Fibroblast of the aortic adventitia (primary cell): ENCODE data around the gene TOR1B. TPM values are rescaled to one million over a fixed set of nuclear protein-coding genes. Genes with fewer than 3 reads are reported as not detected.
"Not testable (repeated sequence)": the region's sequence is repeated elsewhere in the genome, so short reads cannot be mapped to it uniquely, and the experiment has no call there.

Experiments
- DNase-seq: peaks from one replicate; pipeline ENCODE4 v3.0.0-alpha.2; 2010; ENCODE audit warnings: low read depth
- H3K4me3 ChIP-seq: 2 replicates; pipeline ENCODE4 v1.5.1; 2011; ENCODE audit warnings: low read depth, mild to moderate bottlenecking, control low read depth, low read length, moderate library complexity
- CTCF ChIP-seq: IDR thresholded peaks from 2 replicates; pipeline ENCODE4 v1.5.1; 2011; ENCODE audit warnings: mild to moderate bottlenecking, low read length, control low read depth, inconsistent platforms; ENCODE audit not compliant: insufficient read depth
- total RNA-seq: library from RNA; depleted of rRNA; stranded (reverse); fragments of >200 nt; gene quantifications from 2 replicates; pipeline ENCODE4 v1.2.3, GENCODE V29; 2012; ENCODE audit warnings: low replicate concordance

TOR1B gene
- total RNA-seq, 1 donor: 24.9 TPM

- no peak for DNase-seq
- TF ChIP-seq CTCF: no peak
- H3K4me3 ChIP-seq: no peak overlapping the region
These were observed 25.2 kb upstream of the TOR1B start for GRCh38 chr9:129777769-129778130.

- no peak for TF ChIP-seq CTCF
- H3K4me3 ChIP-seq: no peak overlapping the region
These were observed 24.5 kb upstream of the TOR1B start for GRCh38 chr9:129778469-129778868.

GRCh38 chr9:129779560-129780190 lies 23.3 kb upstream of the TOR1B start:
- no peak for DNase-seq
- TF ChIP-seq CTCF: no peak

More at GRCh38 chr9:129778469-129778868, 24.5 kb upstream of the TOR1B start:
- no peak for DNase-seq

GRCh38 chr9:129781131-129781530 lies 21.9 kb upstream of the TOR1B start:
- no peak for DNase-seq
- H3K4me3 ChIP-seq: no peak overlapping the region
- no peak for TF ChIP-seq CTCF

More at GRCh38 chr9:129779560-129780190, 23.3 kb upstream of the TOR1B start:
- H3K4me3 ChIP-seq: no peak overlapping the region

GRCh38 chr9:129781981-129782380 lies 21.0 kb upstream of the TOR1B start:
- H3K4me3 ChIP-seq: no peak overlapping the region
- peak; percentile 77 for DNase-seq
- TF ChIP-seq CTCF: no peak

GRCh38 chr9:129783516-129784361 lies 19.2 kb upstream of the TOR1B start:
- peak; percentile 94 for TF ChIP-seq CTCF
- H3K4me3 ChIP-seq: no peak overlapping the region
- peak; percentile 87 for DNase-seq

- not testable (repeated sequence) for DNase-seq, H3K4me3 ChIP-seq
These were observed 18.0 kb upstream of the TOR1B start for GRCh38 chr9:129784970-129785369.
